CD4-positive, alpha-beta T cell (primary cell): ENCODE data around the gene STK32C. TPM values are rescaled to one million over a fixed set of nuclear protein-coding genes. Genes with fewer than 3 reads are reported as not detected.
A peak's percentile ranks its signal among the peaks of the same experiment; 100 is the strongest.

Experiments used
- ATAC-seq: fragments of 200-7000 bp; cut with Tn5 transposase; one replicate; pipeline ENCODE4 v1.10.0; 2022; ENCODE audit warnings: mild to moderate bottlenecking; ENCODE audit not compliant: poor library complexity
- CTCF ChIA-PET: fragments of 350-600 bp; sonication (Branson Sonifier 250); formaldehyde crosslinking; loops from one replicate; lab custom pipeline; 2021; ENCODE audit warnings: antibody characterized with exemption, inconsistent platforms; lab: Charles Lee
- POLR2A ChIA-PET: fragments of 350-600 bp; sonication (Branson Sonifier 250); formaldehyde crosslinking; loops from one replicate; lab custom pipeline; 2021; ENCODE audit warnings: antibody characterized with exemption, inconsistent platforms; lab: Charles Lee
- DNase-seq, 14 experiments: peaks; one replicate each; pipeline ENCODE4 v3.0.0-alpha.2; 2013 to 2020; ENCODE audit warnings: mixed read lengths in 2 of 14
- H3K27ac ChIP-seq, 2 donors: one replicate each; pipeline versions ENCODE4 v1.5.1 to v1.7.0; 2013; ENCODE audit warnings: low read length in 2 of 2, low read depth in 1 of 2, mild to moderate bottlenecking in 1 of 2
- H3K27me3 ChIP-seq, 2 experiments: 1 replicate in 1 of 2; 2 replicates in 1 of 2; pipeline versions ENCODE4 v1.6.1 to v1.7.0; 2013; ENCODE audit warnings: low read length in 2 of 2, control low read depth in 1 of 2, mild to moderate bottlenecking in 1 of 2, moderate library complexity in 1 of 2; ENCODE audit not compliant: insufficient read depth in 2 of 2, control insufficient read depth in 1 of 2
- H3K36me3 ChIP-seq: one replicate; pipeline ENCODE4 v1.6.1; 2013; ENCODE audit warnings: low read length, control low read depth; ENCODE audit not compliant: insufficient read depth
- H3K4me1 ChIP-seq: one replicate; pipeline ENCODE4 v1.6.1; 2013; ENCODE audit warnings: low read length, control low read depth; ENCODE audit not compliant: insufficient read depth
- H3K4me3 ChIP-seq: one replicate; pipeline ENCODE4 v1.5.1; 2013; ENCODE audit warnings: mild to moderate bottlenecking, low read length, moderate library complexity
- H3K9me3 ChIP-seq, 2 experiments: 1 replicate in 1 of 2; 2 replicates in 1 of 2; pipeline versions ENCODE4 v1.6.1 to v1.7.0; 2013; ENCODE audit warnings: low read length in 2 of 2, mild to moderate bottlenecking in 2 of 2, control low read depth in 1 of 2, moderate library complexity in 1 of 2; ENCODE audit not compliant: control insufficient read depth in 1 of 2, insufficient read depth in 1 of 2
- H3K27ac Mint-ChIP-seq: one replicate; pipeline ENCODE4 v1.8.0; 2020; ENCODE audit warnings: mixed read lengths
- H3K27me3 Mint-ChIP-seq: one replicate; pipeline ENCODE4 v1.8.0; 2021; ENCODE audit warnings: mixed read lengths
- H3K36me3 Mint-ChIP-seq: one replicate; pipeline ENCODE4 v1.8.0; 2021; ENCODE audit warnings: low read depth, mixed read lengths
- H3K4me1 Mint-ChIP-seq: one replicate; pipeline ENCODE4 v1.8.0; 2021; ENCODE audit warnings: low read depth, mixed read lengths
- H3K4me3 Mint-ChIP-seq: one replicate; pipeline ENCODE4 v1.8.0; 2020; ENCODE audit warnings: mild to moderate bottlenecking, mixed read lengths
- H3K9me3 Mint-ChIP-seq: one replicate; pipeline ENCODE4 v1.8.0; 2020; ENCODE audit warnings: mixed read lengths
- CTCF ChIP-seq: fragments of 200-600 bp; IDR thresholded peaks from one replicate; pipeline ENCODE4 v1.8.0; 2022; ENCODE audit warnings: antibody characterized with exemption, mild to moderate bottlenecking
- intact Hi-C, 2 experiments: fragments of 100-400 bp; cut with DNase I in 1 of 2; cut with micrococcal nuclease in 1 of 2; formaldehyde crosslinking; loops; one replicate each; pipeline versions ENCODE4 v1.15.1 to v1.9.0; 2023 to 2025; cut with DNase I, micrococcal nuclease
- total RNA-seq, 174 experiments: library from RNA in 2 of 174; stranded (reverse) in 2 of 174; gene quantifications; one replicate each; pipeline ENCODE4 v1.2.3 and lab custom pipeline; 2021 to 2026

STK32C gene
- total RNA-seq, 2 experiments from 2014 or later = 4.9 to 5.2 TPM

GRCh38 chr10:132336919-132337407 lies 29.2 kb upstream of the STK32C start:
- Histone ChIP-seq H3K9me3 (peaks cover 0 to 3% of the 10 kb centered on the region in 2 experiments), H3K4me3 (peak overlapping the region; percentile 58), H3K4me1 (peaks cover 22% of the 10 kb centered on the region), H3K27me3 (no peaks in the 10 kb centered on the region), H3K36me3 (no peaks in the 10 kb centered on the region), H3K27ac (no peak overlapping the region)
- intact Hi-C loops = no loop called here
- peak overlapping the region; percentile 38 for H3K27ac Mint-ChIP-seq
- peak overlapping the region; percentile 81 for H3K4me3 Mint-ChIP-seq
- ChIA-PET POLR2A (no interaction called here), CTCF (no interaction called here)
- no peak for TF ChIP-seq CTCF
- peaks cover 38% of the 10 kb centered on the region for H3K4me1 Mint-ChIP-seq
- H3K27me3 Mint-ChIP-seq = no peaks in the 10 kb centered on the region
- ATAC-seq (no peak), DNase-seq (peak in 4 of 14 experiments; percentile 14 to 46 (median 32))
- H3K9me3 Mint-ChIP-seq = no peaks in the 10 kb centered on the region
- peaks cover 16% of the 10 kb centered on the region for H3K36me3 Mint-ChIP-seq

GRCh38 chr10:132336064-132336746 lies 28.5 kb upstream of the STK32C start:
- no peaks in the 10 kb centered on the region for H3K9me3 Mint-ChIP-seq
- DNase-seq (no peak), ATAC-seq (no peak)
- ChIA-PET CTCF (no interaction called here), POLR2A (no interaction called here)
- no peak for TF ChIP-seq CTCF
- H3K4me1 Mint-ChIP-seq = peaks cover 45% of the 10 kb centered on the region
- Histone ChIP-seq H3K36me3 (no peaks in the 10 kb centered on the region), H3K9me3 (no peaks in the 10 kb centered on the region), H3K27me3 (no peaks in the 10 kb centered on the region), H3K4me1 (peaks cover 26% of the 10 kb centered on the region), H3K4me3 (peak overlapping the region; percentile 58), H3K27ac (no peak overlapping the region)
- H3K27ac Mint-ChIP-seq = peak overlapping the region; percentile 38
- no peaks in the 10 kb centered on the region for H3K27me3 Mint-ChIP-seq
- peak overlapping the region; percentile 81 for H3K4me3 Mint-ChIP-seq
- intact Hi-C loops = no loop called here
- peaks cover 17% of the 10 kb centered on the region for H3K36me3 Mint-ChIP-seq

- TF ChIP-seq CTCF = no peak
- Mint-ChIP-seq H3K9me3 (no peaks in the 10 kb centered on the region), H3K4me1 (peaks cover 51% of the 10 kb centered on the region), H3K27me3 (no peaks in the 10 kb centered on the region), H3K36me3 (peaks cover 17% of the 10 kb centered on the region), H3K4me3 (peak overlapping the region; percentile 59), H3K27ac (peak overlapping the region; percentile 54)
- ATAC-seq (no peak), DNase-seq (peak in 4 of 14 experiments; percentile 13 to 63 (median 30))
- no peaks in the 10 kb centered on the region for H3K9me3 ChIP-seq
- POLR2A ChIA-PET = no interaction called here
- no peaks in the 10 kb centered on the region for H3K36me3 ChIP-seq
- H3K27me3 ChIP-seq = no peaks in the 10 kb centered on the region
- H3K4me3 ChIP-seq = no peak overlapping the region
- intact Hi-C loops = no loop called here
- CTCF ChIA-PET = no interaction called here
- no peak overlapping the region for H3K27ac ChIP-seq
- H3K4me1 ChIP-seq = peaks cover 34% of the 10 kb centered on the region
These were observed 27.7 kb upstream of the STK32C start for GRCh38 chr10:132335189-132336063.
